ENCODE measurements around the gene SLC49A3.

- TF ChIP-seq CTCF (conservative IDR thresholded peaks at IDR 0.05) (no peak), EZH2 (IDR thresholded peaks at IDR 0.05; ENCODE audit: low read depth) (no peak)
These were observed 42.5 kb downstream of the SLC49A3 start for GRCh38 chr4:646460-646859.

Data from PC-9 (cell line).